Muscle layer of duodenum (tissue), 2 donors: ENCODE measurements around the gene JARID2.

Experiments used
- H3K27ac ChIP-seq: one replicate; pipeline ENCODE4 v1.7.0; 2013; ENCODE audit warnings: mild to moderate bottlenecking, low read length
- H3K27me3 ChIP-seq: one replicate; pipeline ENCODE4 v1.7.0; 2013; ENCODE audit warnings: low read depth, mild to moderate bottlenecking, control low read depth, low read length
- H3K36me3 ChIP-seq, 2 donors: one replicate each; pipeline ENCODE4 v1.7.0; 2013; ENCODE audit warnings: low read length in 2 of 2, control low read depth in 1 of 2, mild to moderate bottlenecking in 1 of 2; ENCODE audit not compliant: insufficient read depth in 2 of 2, control insufficient read depth in 1 of 2
- H3K4me1 ChIP-seq, 2 donors: one replicate each; pipeline ENCODE4 v1.7.0; 2013; ENCODE audit warnings: low read length in 2 of 2, mild to moderate bottlenecking in 2 of 2, control low read depth in 1 of 2, moderate library complexity in 1 of 2; ENCODE audit not compliant: insufficient read depth in 2 of 2, control insufficient read depth in 1 of 2
- H3K4me3 ChIP-seq, 2 donors: one replicate each; pipeline ENCODE4 v1.7.0; 2013; ENCODE audit warnings: low read length in 2 of 2, low read depth in 1 of 2, mild to moderate bottlenecking in 1 of 2
- H3K9me3 ChIP-seq, 2 donors: one replicate each; pipeline ENCODE4 v1.7.0; 2013; ENCODE audit warnings: low read length in 2 of 2, control low read depth in 1 of 2, mild to moderate bottlenecking in 1 of 2; ENCODE audit not compliant: control insufficient read depth in 1 of 2
- donor health status: healthy.

The JARID2 gene

DNA sequence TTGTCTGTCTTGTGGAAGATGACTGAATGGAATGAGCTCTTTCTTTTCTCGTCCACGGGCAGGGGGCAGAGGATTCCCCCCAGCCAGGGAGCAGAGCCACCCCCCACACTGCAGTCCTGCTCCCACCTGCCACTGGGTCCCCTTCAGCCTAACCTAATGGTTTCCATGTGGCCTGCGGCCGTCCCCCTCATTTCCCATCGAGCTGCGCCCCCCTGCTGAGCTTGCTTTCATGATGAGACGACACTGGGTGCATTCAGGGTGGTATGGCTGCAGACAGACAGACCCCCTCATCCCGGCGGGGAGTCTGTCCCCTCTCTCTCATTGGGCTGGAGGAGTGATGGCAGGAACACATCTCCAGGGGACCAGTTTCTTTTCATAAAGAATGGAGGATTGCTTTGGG is 276.2 kb downstream of the JARID2 start:
- Histone ChIP-seq H3K4me3 (no peak overlapping the region), H3K9me3 (no peaks in the 10 kb centered on the region), H3K36me3 (peaks cover 25 to 50% of the 10 kb centered on the region in 2 donors), H3K4me1 (peaks cover 0 to 11% of the 10 kb centered on the region in 2 donors), H3K27me3 (no peaks in the 10 kb centered on the region), H3K27ac (no peak overlapping the region)

DNA sequence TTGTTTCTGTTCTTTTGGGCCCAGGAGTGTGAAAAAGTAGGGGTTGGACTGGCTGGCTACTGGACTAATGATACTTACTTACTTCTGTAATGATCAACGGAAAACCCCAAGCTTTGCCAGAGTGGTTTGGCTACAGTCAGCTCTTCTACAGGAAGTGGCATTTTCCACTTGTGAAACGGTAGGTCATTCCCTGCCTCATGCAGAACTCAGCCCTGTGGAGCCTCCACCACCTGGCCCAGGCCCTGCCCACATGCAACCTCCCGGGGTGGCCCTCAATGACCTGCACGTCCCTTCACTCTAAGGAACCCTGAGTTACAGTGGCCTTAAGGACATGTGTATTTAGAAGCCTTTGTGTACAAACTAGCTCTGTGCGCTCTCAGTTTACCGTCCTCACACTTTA is 276.6 kb downstream of the JARID2 start:
- no peak overlapping the region for H3K4me3 ChIP-seq
- H3K27ac ChIP-seq: no peak overlapping the region
- peaks cover 23 to 46% of the 10 kb centered on the region in 2 donors for H3K36me3 ChIP-seq
- no peaks in the 10 kb centered on the region for H3K9me3 ChIP-seq
- peaks cover 0 to 11% of the 10 kb centered on the region in 2 donors for H3K4me1 ChIP-seq
- no peaks in the 10 kb centered on the region for H3K27me3 ChIP-seq

DNA sequence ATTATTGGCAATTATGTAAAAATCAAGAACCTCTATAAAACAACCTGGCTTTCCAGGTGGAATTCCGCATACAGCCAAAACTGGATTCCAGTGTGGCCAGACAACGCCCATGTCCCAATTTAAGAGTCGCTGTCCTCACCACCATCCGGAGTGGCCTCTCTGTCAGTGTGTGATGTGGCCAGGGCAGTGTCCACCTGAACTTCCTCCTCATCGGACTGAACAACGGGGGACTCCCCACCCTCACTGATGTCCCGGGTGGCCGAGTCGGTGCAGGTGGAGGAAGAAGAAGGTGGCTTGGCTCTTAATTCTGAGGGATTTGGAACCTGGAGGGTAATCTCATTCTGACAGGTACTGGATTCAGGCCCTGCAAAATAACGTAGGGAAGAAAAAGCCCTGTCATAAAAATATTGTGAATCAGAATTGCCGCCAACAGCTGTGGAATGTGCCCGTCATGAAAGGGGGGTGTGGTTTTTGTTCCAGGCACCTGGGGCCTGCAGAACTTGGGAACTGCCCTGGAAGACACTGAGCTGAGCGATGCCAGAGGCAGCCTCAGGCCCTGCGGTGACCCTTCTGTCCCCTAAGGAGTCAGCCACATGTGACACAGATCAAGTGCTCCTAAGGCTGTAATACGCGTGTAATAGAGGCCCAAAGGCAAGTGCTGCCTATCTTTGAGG is 277.1 kb downstream of the JARID2 start:
- no peak overlapping the region for H3K27ac ChIP-seq
- H3K27me3 ChIP-seq: no peaks in the 10 kb centered on the region
- H3K4me1 ChIP-seq: peaks cover 0 to 11% of the 10 kb centered on the region in 2 donors
- H3K9me3 ChIP-seq: no peaks in the 10 kb centered on the region
- peaks cover 23 to 43% of the 10 kb centered on the region in 2 donors for H3K36me3 ChIP-seq
- no peak overlapping the region for H3K4me3 ChIP-seq

DNA sequence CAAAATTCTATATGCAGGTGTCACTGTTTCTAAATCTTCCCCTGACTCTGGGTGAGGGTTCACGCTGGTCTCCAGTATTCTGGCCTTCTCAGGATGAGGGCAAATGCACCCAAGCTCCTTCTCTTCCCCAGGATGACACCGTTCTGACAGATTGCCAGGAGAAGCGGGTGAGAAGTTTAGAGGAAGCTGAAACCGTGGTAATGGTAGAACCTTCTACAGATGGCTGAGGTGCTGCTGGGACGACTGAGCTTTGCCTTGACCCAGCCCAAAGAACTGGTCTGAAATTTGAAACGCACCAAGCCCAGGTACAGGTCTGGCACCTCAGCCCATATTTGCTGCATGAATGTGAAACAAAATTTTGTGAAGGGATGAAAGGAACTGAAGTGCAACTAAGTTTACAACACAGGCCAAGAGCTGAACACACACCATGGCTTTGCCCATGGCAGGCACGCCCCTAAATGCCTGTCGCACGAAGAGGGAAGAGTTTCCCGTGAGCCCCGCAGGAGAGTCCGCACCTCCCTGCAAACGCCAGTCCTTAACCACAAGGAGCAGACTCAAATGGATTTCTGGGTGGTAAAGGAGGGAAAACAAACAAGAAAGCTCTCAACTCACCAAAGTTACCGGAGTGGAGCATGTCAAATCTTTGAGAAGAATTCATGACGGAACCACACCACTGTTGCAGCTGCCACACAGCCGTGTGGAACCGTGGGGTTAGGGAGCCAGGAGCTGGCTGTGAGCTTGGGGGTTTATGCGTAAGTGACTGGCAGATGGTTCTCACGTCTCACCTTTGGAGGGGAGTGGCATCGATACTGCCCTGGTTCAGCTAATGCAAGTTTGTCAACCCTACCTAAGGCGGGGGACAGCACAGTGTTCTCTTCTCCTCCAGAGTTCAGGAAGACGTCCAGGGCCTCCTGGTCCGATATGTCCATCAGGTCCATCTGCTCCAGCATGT is 278.1 kb downstream of the JARID2 start:
- no peak overlapping the region for H3K27ac ChIP-seq
- peaks cover 23 to 40% of the 10 kb centered on the region in 2 donors for H3K36me3 ChIP-seq
- H3K4me3 ChIP-seq: no peak overlapping the region
- H3K4me1 ChIP-seq: peaks cover 0 to 11% of the 10 kb centered on the region in 2 donors
- H3K9me3 ChIP-seq: no peaks in the 10 kb centered on the region
- H3K27me3 ChIP-seq: no peaks in the 10 kb centered on the region

DNA sequence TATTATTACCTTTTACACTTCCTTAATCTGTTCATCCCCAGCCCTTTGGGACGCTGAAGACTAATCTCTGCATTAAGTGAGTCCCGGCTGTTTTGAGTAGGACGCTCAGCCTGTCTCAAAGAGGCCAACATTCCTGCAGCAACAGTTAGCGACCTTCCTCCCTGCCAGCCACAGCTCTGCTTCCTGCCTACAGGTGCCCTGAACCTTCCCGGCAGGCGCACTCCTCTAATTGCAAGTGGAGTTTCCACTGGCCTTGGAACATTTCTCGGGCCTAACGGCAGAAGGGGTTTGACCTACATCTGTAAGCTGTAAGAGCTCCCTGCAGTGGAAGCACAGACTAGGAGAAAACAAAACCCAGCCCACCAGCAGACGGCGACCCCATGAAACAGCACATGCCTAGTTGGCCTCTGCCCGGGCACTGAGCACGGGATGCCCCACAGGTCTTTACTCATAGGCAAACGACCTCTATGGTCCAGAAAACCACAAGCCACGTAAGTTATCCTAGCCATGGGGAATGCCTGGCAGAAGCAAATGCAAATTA is 279.1 kb downstream of the JARID2 start:
- Histone ChIP-seq H3K4me3 (no peak overlapping the region), H3K9me3 (no peaks in the 10 kb centered on the region), H3K4me1 (peaks cover 0 to 11% of the 10 kb centered on the region in 2 donors), H3K36me3 (peaks cover 25 to 44% of the 10 kb centered on the region in 2 donors), H3K27me3 (no peaks in the 10 kb centered on the region), H3K27ac (no peak overlapping the region)

DNA sequence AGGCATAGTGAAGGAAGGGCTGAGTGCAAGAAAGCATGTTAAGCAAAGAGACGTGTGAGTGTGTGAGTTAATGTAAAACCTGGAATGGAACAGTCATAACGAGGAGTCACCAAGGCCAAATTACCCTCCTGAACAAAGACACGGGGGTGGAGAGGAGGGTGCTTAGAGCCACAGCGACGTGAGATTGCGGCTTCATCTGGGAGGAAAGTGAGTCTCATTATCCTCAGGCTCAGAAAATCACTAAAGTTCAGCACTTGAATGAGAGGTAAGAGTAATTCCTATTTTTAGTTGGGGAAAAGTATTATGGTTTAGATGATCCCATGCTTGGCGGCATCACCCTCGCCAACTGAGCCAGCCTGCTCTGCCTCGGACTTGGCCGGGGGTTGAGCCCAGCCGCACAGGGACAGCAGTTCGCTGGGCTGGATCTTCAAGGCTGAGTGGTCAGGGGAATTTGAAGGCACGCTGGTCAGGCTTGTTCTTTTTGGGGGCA is 280.4 kb downstream of the JARID2 start:
- H3K36me3 ChIP-seq: peaks cover 37 to 48% of the 10 kb centered on the region in 2 donors
- no peak overlapping the region for H3K4me3 ChIP-seq
- H3K9me3 ChIP-seq: no peaks in the 10 kb centered on the region
- H3K27me3 ChIP-seq: no peaks in the 10 kb centered on the region
- H3K4me1 ChIP-seq: peaks cover 0 to 11% of the 10 kb centered on the region in 2 donors
- H3K27ac ChIP-seq: no peak overlapping the region

DNA sequence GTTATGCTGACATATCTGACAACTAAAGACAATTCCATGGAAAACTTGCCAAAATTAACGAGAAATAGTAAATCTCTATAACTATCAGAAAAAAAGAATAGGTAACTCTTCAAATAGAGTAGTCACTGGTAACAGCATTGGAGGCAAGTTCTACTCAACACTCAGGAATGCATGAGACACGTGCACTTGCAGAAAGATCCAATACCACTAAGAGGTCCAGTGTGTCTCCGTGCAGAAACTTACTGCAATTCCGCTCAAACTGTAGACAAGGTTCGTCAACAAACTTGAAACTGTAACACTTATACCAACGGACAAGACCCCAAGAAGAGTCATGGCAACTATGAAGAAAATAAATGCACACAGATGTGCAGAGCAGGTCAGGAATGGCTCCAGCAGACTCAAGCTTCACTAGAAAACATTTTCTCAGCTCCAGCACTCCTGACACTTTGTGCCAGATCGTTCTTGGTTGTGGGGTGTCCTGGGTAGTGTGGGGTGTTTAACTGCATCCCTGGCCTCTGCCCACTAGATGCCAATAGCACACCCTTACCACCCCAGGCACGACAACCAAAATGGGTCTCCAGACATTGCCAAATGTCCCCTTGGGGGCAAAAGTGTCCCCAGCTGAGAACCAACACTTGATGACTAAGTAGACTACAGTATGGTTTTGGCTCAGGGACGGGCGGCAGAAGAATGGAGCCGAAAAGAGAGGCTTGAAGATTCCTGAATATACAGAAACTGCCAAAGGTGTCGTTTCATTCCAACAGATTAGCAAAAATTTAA is 282.2 kb downstream of the JARID2 start:
- Histone ChIP-seq H3K9me3 (no peaks in the 10 kb centered on the region), H3K4me1 (no peaks in the 10 kb centered on the region), H3K27me3 (no peaks in the 10 kb centered on the region), H3K27ac (no peak overlapping the region), H3K4me3 (no peak overlapping the region), H3K36me3 (peaks cover 32 to 58% of the 10 kb centered on the region in 2 donors)

DNA sequence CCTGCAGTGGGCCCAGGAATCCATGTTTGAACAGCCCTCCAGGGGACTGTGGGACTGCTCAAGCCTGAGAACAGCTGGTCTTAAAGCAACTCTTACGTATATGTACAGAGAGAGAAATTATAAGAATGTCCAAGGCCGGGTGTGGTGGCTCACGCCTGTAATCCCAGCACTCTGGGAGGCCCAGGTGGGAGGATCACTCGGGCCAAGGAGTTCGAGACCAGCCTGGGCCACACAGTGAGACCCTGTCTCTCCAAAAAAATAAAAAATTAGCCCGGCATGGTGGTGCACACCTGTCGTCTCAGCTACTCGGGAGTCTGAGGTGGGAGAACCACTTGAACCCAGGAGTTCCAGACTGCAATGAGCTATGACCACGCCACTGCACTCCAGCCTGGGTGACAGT is 283.0 kb downstream of the JARID2 start:
- H3K27me3 ChIP-seq: no peaks in the 10 kb centered on the region
- H3K27ac ChIP-seq: no peak overlapping the region
- no peaks in the 10 kb centered on the region for H3K4me1 ChIP-seq
- no peak overlapping the region for H3K4me3 ChIP-seq
- H3K9me3 ChIP-seq: no peaks in the 10 kb centered on the region
- H3K36me3 ChIP-seq: peaks cover 24 to 55% of the 10 kb centered on the region in 2 donors

DNA sequence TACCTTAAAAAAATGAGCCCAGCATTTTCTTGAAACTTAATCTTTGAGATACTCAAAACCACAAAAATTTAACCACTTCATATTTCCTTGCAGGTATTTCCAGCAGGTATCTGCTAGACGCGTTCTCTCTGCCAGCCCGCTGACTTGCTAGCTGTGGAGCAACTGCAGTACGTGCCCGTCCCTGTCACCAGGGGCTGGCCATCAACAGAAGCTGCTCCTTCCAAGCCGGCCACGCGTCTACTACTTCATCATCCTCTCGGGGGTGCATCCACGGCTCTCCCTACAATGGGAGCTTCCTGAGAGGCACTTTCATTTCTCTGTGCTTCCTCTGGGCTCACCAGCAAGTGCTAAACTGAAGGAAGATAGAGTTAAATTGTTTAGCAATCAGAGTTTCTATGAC is 284.5 kb downstream of the JARID2 start:
- H3K27ac ChIP-seq: no peak overlapping the region
- H3K4me1 ChIP-seq: peaks cover 0 to 3% of the 10 kb centered on the region in 2 donors
- H3K4me3 ChIP-seq: no peak overlapping the region
- no peaks in the 10 kb centered on the region for H3K9me3 ChIP-seq
- H3K36me3 ChIP-seq: peaks cover 15 to 40% of the 10 kb centered on the region in 2 donors
- no peaks in the 10 kb centered on the region for H3K27me3 ChIP-seq

DNA sequence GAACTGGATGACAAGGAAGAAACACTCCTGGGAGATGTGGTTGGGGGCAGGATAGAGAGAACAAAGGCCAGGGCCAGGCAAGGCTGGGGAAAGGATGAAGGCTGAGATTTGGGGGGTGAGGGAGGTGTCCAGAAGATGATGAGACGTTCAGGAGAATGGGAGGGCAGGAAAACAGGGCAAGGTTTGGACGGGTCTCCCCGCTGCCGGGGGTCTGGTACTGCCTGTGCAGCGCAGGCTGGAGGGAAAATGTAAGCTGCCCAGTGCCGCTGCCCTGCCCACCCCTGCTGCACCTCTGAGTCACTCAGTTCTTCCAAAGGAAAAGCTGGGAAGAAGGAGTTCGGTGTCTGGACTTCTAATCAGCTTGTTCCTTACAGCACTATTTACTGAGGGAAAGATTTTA is 286.1 kb downstream of the JARID2 start:
- Histone ChIP-seq H3K27me3 (no peaks in the 10 kb centered on the region), H3K9me3 (no peaks in the 10 kb centered on the region), H3K36me3 (peaks cover 15 to 32% of the 10 kb centered on the region in 2 donors), H3K4me3 (no peak overlapping the region), H3K4me1 (peaks cover 0 to 12% of the 10 kb centered on the region in 2 donors), H3K27ac (no peak overlapping the region)
